ENCODE data around the gene PTPN4.

Gene PTPN4

GRCh38 chr2:120032297-120032696, 272.6 kb downstream of the PTPN4 start:
- H3K4me3 ChIP-seq (ENCODE audit: low read depth, low read length): no peak overlapping the region
- no peak for DNase-seq (ENCODE audit: low read depth)
- TF ChIP-seq, protein P1, sequence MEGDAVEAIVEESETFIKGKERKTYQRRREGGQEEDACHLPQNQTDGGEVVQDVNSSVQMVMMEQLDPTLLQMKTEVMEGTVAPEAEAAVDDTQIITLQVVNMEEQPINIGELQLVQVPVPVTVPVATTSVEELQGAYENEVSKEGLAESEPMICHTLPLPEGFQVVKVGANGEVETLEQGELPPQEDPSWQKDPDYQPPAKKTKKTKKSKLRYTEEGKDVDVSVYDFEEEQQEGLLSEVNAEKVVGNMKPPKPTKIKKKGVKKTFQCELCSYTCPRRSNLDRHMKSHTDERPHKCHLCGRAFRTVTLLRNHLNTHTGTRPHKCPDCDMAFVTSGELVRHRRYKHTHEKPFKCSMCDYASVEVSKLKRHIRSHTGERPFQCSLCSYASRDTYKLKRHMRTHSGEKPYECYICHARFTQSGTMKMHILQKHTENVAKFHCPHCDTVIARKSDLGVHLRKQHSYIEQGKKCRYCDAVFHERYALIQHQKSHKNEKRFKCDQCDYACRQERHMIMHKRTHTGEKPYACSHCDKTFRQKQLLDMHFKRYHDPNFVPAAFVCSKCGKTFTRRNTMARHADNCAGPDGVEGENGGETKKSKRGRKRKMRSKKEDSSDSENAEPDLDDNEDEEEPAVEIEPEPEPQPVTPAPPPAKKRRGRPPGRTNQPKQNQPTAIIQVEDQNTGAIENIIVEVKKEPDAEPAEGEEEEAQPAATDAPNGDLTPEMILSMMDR (IDR thresholded peaks at IDR 0.05; ENCODE audit: low read depth, low read length, missing control alignments): no peak
